OCI-LY3 (cell line): ENCODE measurements around the gene CCND1.

Experiments used
- H2AFZ ChIP-seq: fragments of 200-600, 300-600 bp; shearing (Covaris generic); 2 replicates; pipeline ENCODE4 v1.6.0; 2014; ENCODE audit warnings: antibody characterized with exemption, low read depth, low read length
- H3K27ac ChIP-seq: fragments of 200-600, 300-600 bp; sonication (generic); 2 replicates; pipeline ENCODE4 v1.5.1; 2014; ENCODE audit warnings: mild to moderate bottlenecking, low read length, moderate library complexity, mixed read lengths
- H3K27me3 ChIP-seq: fragments of 200-600, 300-600 bp; sonication (generic); 2 replicates; pipeline ENCODE4 v1.6.1; 2014; ENCODE audit warnings: low read depth, low read length, mixed read lengths
- H3K36me3 ChIP-seq: fragments of 200-600, 300-600 bp; sonication (generic); replicated peaks from 2 replicates; pipeline ENCODE3; 2014; ENCODE audit warnings: low read depth, low read length, mixed read lengths
- H3K4me1 ChIP-seq: fragments of 300-600, 200-600 bp; sonication (generic); 2 replicates; pipeline ENCODE4 v1.6.1; 2014; ENCODE audit warnings: low read length, mixed read lengths
- H3K4me2 ChIP-seq: fragments of 200-600, 300-600 bp; sonication (generic); 2 replicates; pipeline ENCODE4 v1.6.1; 2014; ENCODE audit warnings: low read length, mixed read lengths
- H3K4me3 ChIP-seq: fragments of 300-600, 200-600 bp; sonication (generic); 2 replicates; pipeline ENCODE4 v1.5.1; 2014; ENCODE audit warnings: antibody characterized with exemption, mild to moderate bottlenecking, low read length, moderate library complexity
- H3K79me2 ChIP-seq: fragments of 300-600, 200-600 bp; shearing (Covaris generic); 2 replicates; pipeline ENCODE4 v1.6.1; 2014; ENCODE audit warnings: mild to moderate bottlenecking, low read length, mixed read lengths
- H3K9ac ChIP-seq: fragments of 300-600, 200-600 bp; shearing (Covaris generic); 2 replicates; pipeline ENCODE4 v1.6.0; 2014; ENCODE audit warnings: mild to moderate bottlenecking, low read length, moderate library complexity
- H3K9me3 ChIP-seq: fragments of 200-600, 300-600 bp; shearing (Covaris generic); 2 replicates; pipeline ENCODE4 v1.6.1; 2014; ENCODE audit warnings: low read length, mixed read lengths; ENCODE audit not compliant: insufficient read depth
- H4K20me1 ChIP-seq: fragments of 200-600, 300-600 bp; sonication (generic); 2 replicates; pipeline ENCODE4 v1.6.1; 2016; ENCODE audit warnings: low read length, mixed read lengths; ENCODE audit not compliant: insufficient read depth
- CTCF ChIP-seq: fragments of 200-600, 300-600 bp; sonication (generic); IDR thresholded peaks from 2 replicates; pipeline ENCODE4 v1.5.1; 2014; ENCODE audit warnings: antibody characterized with exemption, low read length, low read depth
- EZH2phosphoT487 ChIP-seq: fragments of 200-600 bp; shearing (Covaris generic); IDR thresholded peaks from 2 replicates; pipeline ENCODE4 v1.6.1; 2018; ENCODE audit warnings: antibody characterized with exemption, mixed run types, low read depth

CCND1 gene

GRCh38 chr11:69595805-69596665, 44.9 kb upstream of the CCND1 start:
- no peak overlapping the region for H3K4me3 ChIP-seq
- no peak overlapping the region for H3K9ac ChIP-seq
- H3K9me3 ChIP-seq: no peaks in the 10 kb centered on the region
- no peak overlapping the region for H3K27ac ChIP-seq
- no peaks in the 10 kb centered on the region for H4K20me1 ChIP-seq
- no peak overlapping the region for H3K4me2 ChIP-seq
- no peaks in the 10 kb centered on the region for H3K36me3 ChIP-seq
- H2AFZ ChIP-seq: no peak overlapping the region
- no peaks in the 10 kb centered on the region for H3K79me2 ChIP-seq
- TF ChIP-seq EZH2phosphoT487 (no peak), CTCF (no peak)
- 0 out of 2 replicates have a peak, but pooled peaks cover 4% of the 10 kb centered on the region for H3K4me1 ChIP-seq
- no peaks in the 10 kb centered on the region for H3K27me3 ChIP-seq

- H2AFZ ChIP-seq: no peak overlapping the region
- H3K79me2 ChIP-seq: no peaks in the 10 kb centered on the region
- no peak overlapping the region for H3K4me3 ChIP-seq
- H3K9me3 ChIP-seq: no peaks in the 10 kb centered on the region
- no peak overlapping the region for H3K9ac ChIP-seq
- H3K27ac ChIP-seq: no peak overlapping the region
- no peaks in the 10 kb centered on the region for H3K36me3 ChIP-seq
- TF ChIP-seq CTCF (peak; percentile 43), EZH2phosphoT487 (no peak)
- no peaks in the 10 kb centered on the region for H4K20me1 ChIP-seq
- H3K4me2 ChIP-seq: no peak overlapping the region
- H3K4me1 ChIP-seq: 0 out of 2 replicates have a peak, but pooled peaks cover 4% of the 10 kb centered on the region
- peaks cover 3% of the 10 kb centered on the region; the same call in 1 of the 2 replicates for H3K27me3 ChIP-seq
Measured at GRCh38 chr11:69598147-69598546, 42.8 kb upstream of the CCND1 start.

GRCh38 chr11:69599502-69599901, 41.5 kb upstream of the CCND1 start:
- TF ChIP-seq CTCF: no peak
- TF ChIP-seq EZH2phosphoT487: no peak
- no peak overlapping the region for H3K4me3 ChIP-seq
- H3K27me3 ChIP-seq: peaks cover 17% of the 10 kb centered on the region
- no peak overlapping the region for H2AFZ ChIP-seq
- no peaks in the 10 kb centered on the region for H3K79me2 ChIP-seq
- H3K4me2 ChIP-seq: no peak overlapping the region
- H3K4me1 ChIP-seq: no peaks in the 10 kb centered on the region
- no peak overlapping the region for H3K9ac ChIP-seq
- no peak overlapping the region for H3K27ac ChIP-seq
- no peaks in the 10 kb centered on the region for H4K20me1 ChIP-seq
- no peaks in the 10 kb centered on the region for H3K9me3 ChIP-seq
- no peaks in the 10 kb centered on the region for H3K36me3 ChIP-seq

- H3K9ac ChIP-seq: no peak overlapping the region
- no peaks in the 10 kb centered on the region for H4K20me1 ChIP-seq
- peaks cover 19% of the 10 kb centered on the region for H3K27me3 ChIP-seq
- TF ChIP-seq CTCF (no peak), EZH2phosphoT487 (no peak)
- no peak overlapping the region for H3K4me3 ChIP-seq
- H2AFZ ChIP-seq: no peak overlapping the region
- no peaks in the 10 kb centered on the region for H3K9me3 ChIP-seq
- H3K4me1 ChIP-seq: no peaks in the 10 kb centered on the region
- H3K79me2 ChIP-seq: no peaks in the 10 kb centered on the region
- no peak overlapping the region for H3K27ac ChIP-seq
- H3K36me3 ChIP-seq: no peaks in the 10 kb centered on the region
- no peak overlapping the region for H3K4me2 ChIP-seq
Measured at GRCh38 chr11:69600001-69600400, 41.0 kb upstream of the CCND1 start.
